SK-N-MC (cell line): Measurements from ENCODE around the gene SERPINA4.

ENCODE experiments used
- DNase-seq: peaks from one replicate; pipeline ENCODE4 v3.0.0-alpha.2; 2011; ENCODE audit warnings: low read depth, low spot score
- H3K27ac ChIP-seq: fragments of 200-600 bp; sonication (generic); 2 replicates; pipeline ENCODE4 v1.5.1; 2016; ENCODE audit warnings: mixed run types
- H3K36me3 ChIP-seq: fragments of 200-600 bp; sonication (generic); 2 replicates; pipeline ENCODE4 v1.6.1; 2017; ENCODE audit warnings: antibody characterized with exemption, low read length, mixed read lengths; ENCODE audit not compliant: insufficient read depth
- H3K4me3 ChIP-seq: fragments of 200-600 bp; sonication (generic); 2 replicates; pipeline ENCODE4 v1.5.1; 2016
- H3K9ac ChIP-seq: fragments of 200-600 bp; sonication (generic); 2 replicates; pipeline ENCODE4 v1.8.0; 2017; ENCODE audit warnings: mixed run types, mixed read lengths; ENCODE audit not compliant: insufficient read length
- H3K9me3 ChIP-seq: fragments of 200-600 bp; sonication (generic); 2 replicates; pipeline ENCODE4 v1.6.1; 2017; ENCODE audit warnings: low read depth, mild to moderate bottlenecking, antibody characterized with exemption, low read length, moderate library complexity, mixed read lengths
- EZH2 ChIP-seq: fragments of 200-600 bp; sonication (generic); IDR thresholded peaks from one replicate; pipeline ENCODE4 v1.6.1; 2017; ENCODE audit warnings: antibody characterized with exemption
- FOXP2 ChIP-seq: optimal IDR thresholded peaks from 2 replicates; pipeline ENCODE3; 2011; ENCODE audit warnings: mild to moderate bottlenecking, moderate library complexity; ENCODE audit not compliant: insufficient read depth; ENCODE audit errors: extremely low read length, control extremely low read depth
- POLR2AphosphoS5 ChIP-seq: IDR thresholded peaks from 2 replicates; pipeline ENCODE4 v1.6.1; 2012; ENCODE audit warnings: mild to moderate bottlenecking, low read depth, low read length, borderline replicate concordance

Gene SERPINA4

DNA sequence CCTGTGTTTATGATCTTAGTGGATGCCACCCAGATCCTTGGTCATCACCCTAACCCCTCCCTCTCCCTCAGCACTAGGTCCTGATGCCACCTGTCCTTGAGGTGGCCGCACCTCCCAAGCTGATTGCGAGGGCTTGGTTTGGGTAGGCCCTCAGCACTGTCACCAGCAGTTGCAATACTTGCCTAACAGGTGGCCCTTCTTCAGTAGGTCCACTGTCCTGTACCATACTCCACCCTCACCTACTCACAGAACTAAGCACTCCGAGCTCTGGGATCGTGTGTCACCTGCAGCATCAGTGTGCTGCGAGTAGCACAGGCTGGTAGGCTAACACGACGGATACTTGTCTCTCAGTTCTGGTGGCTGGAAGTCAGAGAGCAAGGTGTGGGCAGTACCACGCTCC, 38.0 kb upstream of the SERPINA4 start:
- no peak for DNase-seq
- no peak overlapping the region for H3K4me3 ChIP-seq
- H3K9me3 ChIP-seq = no peaks in the 10 kb centered on the region
- H3K36me3 ChIP-seq = no peaks in the 10 kb centered on the region
- TF ChIP-seq POLR2AphosphoS5 (no peak), FOXP2 (no peak), EZH2 (no peak)
- no peak overlapping the region for H3K27ac ChIP-seq
- no peak overlapping the region for H3K9ac ChIP-seq

DNA sequence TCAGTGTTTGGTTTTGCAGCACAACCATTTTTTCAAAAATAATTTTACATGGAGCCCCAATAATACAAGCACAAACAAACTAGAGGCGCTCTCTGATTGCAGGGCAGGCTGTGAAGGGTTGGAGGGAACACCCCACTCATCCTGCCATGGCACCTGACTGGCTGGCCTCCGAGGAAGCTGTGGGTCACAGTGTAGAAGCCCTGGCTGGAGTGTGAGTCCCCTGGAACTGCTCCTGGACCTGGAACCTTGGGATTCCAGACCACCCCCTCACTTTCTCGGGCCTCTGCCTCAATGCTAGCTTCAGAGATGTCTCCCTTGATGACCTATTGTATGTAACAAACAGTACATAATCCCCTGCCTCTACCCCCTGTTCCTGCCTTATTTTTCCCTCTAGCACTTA, 37.1 kb upstream of the SERPINA4 start:
- H3K4me3 ChIP-seq = no peak overlapping the region
- TF ChIP-seq EZH2 (no peak), FOXP2 (no peak), POLR2AphosphoS5 (no peak)
- H3K36me3 ChIP-seq = no peaks in the 10 kb centered on the region
- no peak overlapping the region for H3K9ac ChIP-seq
- DNase-seq = no peak
- H3K27ac ChIP-seq = no peak overlapping the region
- H3K9me3 ChIP-seq = no peaks in the 10 kb centered on the region

DNA sequence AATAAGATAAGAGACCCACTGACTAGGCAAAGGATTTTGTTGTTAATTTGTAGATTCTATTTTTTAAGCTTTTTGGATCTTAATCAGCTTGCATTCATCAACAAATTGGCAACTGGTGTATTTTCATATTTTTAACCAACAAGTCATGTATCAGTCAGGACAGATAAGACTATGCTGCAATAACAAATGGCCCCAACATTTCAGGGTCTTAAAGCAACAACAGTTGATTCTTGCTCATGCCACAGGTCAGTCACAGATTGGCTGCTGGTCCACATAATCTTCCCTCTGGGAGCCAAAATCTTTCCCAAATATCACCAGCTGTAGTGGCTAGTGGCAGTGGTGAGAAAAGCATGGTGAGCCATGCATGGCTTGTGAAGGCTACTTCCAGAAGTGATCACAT, 30.1 kb upstream of the SERPINA4 start:
- H3K27ac ChIP-seq = no peak overlapping the region
- no peak overlapping the region for H3K9ac ChIP-seq
- no peak overlapping the region for H3K4me3 ChIP-seq
- H3K9me3 ChIP-seq = no peaks in the 10 kb centered on the region
- no peaks in the 10 kb centered on the region for H3K36me3 ChIP-seq
- TF ChIP-seq EZH2 = no peak
- TF ChIP-seq POLR2AphosphoS5 = no peak
- no peak for TF ChIP-seq FOXP2
- DNase-seq = no peak

DNA sequence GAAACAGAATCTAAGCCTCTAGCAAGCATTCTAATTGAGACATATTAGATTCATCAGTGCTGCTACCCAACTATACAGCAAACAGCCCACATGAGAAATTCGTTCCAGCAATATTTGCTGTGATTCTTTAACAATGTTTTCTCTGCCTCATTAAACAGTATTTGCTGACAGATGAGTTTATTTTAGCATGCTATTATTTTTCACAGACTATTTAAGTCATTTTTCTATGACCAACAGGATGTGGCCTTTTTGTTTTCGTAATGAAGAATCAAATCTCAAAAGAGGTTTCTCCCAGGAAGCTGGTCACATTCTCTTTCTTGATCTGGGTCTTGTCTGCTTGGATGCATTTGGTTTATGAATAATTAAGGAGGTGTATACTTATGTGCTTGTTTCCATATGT, 28.8 kb upstream of the SERPINA4 start:
- no peak for DNase-seq
- TF ChIP-seq FOXP2 (no peak), EZH2 (no peak), POLR2AphosphoS5 (no peak)
- H3K9me3 ChIP-seq = no peaks in the 10 kb centered on the region
- no peak overlapping the region for H3K9ac ChIP-seq
- H3K4me3 ChIP-seq = no peak overlapping the region
- no peaks in the 10 kb centered on the region for H3K36me3 ChIP-seq
- H3K27ac ChIP-seq = no peak overlapping the region

DNA sequence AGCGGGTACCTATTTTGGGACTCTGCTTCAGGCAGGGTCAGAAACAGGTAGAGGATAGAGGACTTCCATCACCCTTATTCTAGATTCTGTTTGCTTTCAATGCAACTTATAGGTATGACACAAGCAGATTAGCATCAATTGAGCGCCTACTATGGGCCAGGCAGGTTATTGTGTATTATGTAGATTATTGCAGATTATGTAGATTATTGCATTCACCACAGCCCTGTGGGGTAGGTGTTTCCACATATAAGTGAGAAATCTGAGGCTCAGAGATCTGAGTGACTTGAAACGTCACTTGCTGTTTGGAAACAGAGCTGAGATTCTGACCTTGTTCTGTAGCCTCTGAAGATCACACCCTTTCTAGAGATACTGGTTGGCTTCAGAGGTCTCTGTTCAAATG, 25.7 kb upstream of the SERPINA4 start:
- no peak for TF ChIP-seq POLR2AphosphoS5
- TF ChIP-seq EZH2 = no peak
- no peak for TF ChIP-seq FOXP2
- H3K27ac ChIP-seq = no peak overlapping the region
- H3K36me3 ChIP-seq = no peaks in the 10 kb centered on the region
- no peaks in the 10 kb centered on the region for H3K9me3 ChIP-seq
- H3K4me3 ChIP-seq = no peak overlapping the region
- no peak overlapping the region for H3K9ac ChIP-seq
- no peak for DNase-seq

DNA sequence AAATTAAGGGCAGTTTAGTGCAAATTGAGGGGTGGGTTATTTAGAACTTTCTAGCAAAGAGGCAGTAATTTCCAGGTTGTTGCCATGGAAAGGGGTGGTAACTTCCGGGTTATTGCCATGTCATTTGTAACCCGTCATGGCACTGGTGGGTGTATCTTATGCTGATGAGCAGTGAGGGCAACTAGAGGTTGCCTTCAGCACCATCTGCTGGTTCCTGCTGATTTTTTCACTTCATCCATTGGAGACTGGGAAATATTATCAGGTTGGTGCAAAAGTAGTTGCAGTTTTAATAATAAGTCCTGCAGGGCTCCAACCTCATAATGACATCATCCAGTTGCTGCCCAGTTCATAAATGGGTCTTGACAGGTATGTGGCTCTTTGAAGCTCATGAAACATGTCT, 24.4 kb upstream of the SERPINA4 start:
- no peak for TF ChIP-seq POLR2AphosphoS5
- no peak for TF ChIP-seq EZH2
- TF ChIP-seq FOXP2 = no peak
- no peak for DNase-seq
- Histone ChIP-seq H3K9me3 (no peaks in the 10 kb centered on the region), H3K9ac (no peak overlapping the region), H3K4me3 (no peak overlapping the region), H3K27ac (no peak overlapping the region), H3K36me3 (no peaks in the 10 kb centered on the region)

DNA sequence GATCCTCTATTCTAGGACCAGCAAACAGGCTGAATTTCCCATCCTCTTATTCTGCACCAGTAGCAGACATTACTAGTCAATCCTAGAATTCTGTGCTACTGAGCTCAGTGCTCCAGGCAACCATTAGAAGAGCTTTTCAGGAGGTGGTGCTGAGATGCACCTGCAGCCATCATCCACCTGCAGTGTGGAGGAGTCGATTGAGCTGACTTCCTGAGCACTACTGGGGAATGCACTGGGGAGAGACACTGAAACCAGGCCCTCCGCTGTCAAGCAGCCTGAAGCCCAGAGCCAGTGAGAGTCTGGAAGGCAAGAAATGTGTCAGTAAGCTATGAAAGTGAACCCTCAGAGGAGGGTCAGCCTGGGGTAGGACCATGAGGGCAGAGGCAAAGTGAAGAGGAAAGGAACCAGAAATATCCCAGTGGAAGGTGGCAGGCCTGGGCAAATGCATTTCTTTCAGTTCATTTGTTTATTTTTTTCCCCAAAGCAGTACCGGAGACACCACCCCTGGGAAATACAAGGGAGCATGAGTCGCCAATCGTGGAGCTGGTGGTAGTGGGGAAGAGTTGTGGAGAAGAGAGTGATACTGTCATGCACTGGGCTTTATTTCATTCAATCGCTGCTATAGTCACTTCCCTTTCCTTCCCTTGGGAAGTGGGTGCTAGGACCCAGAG, 23.0 kb upstream of the SERPINA4 start:
- H3K27ac ChIP-seq = no peak overlapping the region
- no peak overlapping the region for H3K9ac ChIP-seq
- H3K36me3 ChIP-seq = no peaks in the 10 kb centered on the region
- TF ChIP-seq EZH2 (no peak), POLR2AphosphoS5 (no peak)
- DNase-seq = no peak
- H3K4me3 ChIP-seq = no peak overlapping the region
- H3K9me3 ChIP-seq = no peaks in the 10 kb centered on the region

DNA sequence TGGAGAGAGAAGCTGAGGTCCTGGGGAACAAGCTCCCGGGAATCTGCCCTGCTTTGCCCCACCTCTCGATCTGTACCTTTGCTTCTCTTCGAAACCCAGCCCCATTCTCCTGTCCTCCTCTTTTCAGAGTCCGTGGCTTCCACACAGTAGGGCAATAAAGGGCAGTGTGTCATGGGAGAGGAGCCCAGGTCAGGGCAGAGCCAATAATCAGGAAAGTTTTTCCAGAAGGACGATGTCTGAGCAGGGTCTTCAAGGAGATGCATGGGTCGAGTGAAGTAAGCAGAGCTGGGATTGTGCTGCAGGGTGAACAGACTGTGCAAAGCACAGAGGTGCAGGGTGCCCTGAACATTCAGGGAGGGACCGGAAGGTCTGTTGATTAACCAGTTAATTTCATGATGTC, 22.1 kb upstream of the SERPINA4 start:
- Histone ChIP-seq H3K27ac (no peak overlapping the region), H3K9me3 (no peaks in the 10 kb centered on the region), H3K36me3 (no peaks in the 10 kb centered on the region), H3K4me3 (no peak overlapping the region), H3K9ac (no peak overlapping the region)
- TF ChIP-seq POLR2AphosphoS5 (no peak), FOXP2 (no peak)
- no peak for DNase-seq

DNA sequence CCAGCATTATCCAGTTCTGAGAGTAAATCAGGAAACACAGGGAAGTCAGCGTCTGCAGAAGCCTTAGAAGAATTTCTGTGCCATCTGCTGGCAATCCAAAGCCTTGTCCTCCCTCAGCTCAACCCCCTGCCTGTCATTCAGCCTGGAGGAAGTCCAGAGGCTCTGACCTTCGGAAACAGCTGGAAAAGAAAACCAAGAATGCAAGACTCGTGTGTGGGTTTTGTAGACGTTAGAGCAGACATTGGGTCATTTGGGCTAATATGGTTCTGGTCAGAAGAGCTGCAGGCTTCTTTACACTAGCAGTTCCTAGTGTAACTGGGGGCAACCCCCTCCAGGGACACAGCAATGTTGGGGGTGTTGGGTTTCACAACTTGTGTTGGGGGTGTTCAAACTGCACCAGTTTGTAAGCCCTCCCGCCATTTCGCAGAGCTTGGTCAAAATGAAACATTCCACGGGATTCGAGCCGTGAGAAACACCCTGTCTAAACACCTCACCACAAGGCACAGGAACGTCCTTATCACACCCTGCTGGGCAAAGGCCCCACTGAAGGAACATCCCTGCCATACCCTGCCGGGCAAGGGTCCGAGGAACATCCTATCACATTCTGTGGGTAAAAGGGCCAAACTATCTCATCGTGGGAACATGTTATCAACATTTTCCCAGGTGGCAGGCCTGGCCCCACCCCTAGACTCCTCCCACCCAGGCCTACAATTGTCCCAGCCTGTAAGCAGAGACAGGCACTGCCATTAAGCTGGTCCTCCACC, 21.0 kb upstream of the SERPINA4 start:
- Histone ChIP-seq H3K4me3 (no peak overlapping the region), H3K36me3 (no peaks in the 10 kb centered on the region), H3K9ac (no peak overlapping the region), H3K9me3 (no peaks in the 10 kb centered on the region), H3K27ac (no peak overlapping the region)
- DNase-seq = no peak
- TF ChIP-seq FOXP2 = no peak
- no peak for TF ChIP-seq POLR2AphosphoS5
- TF ChIP-seq EZH2 = no peak
